Dermis microvascular lymphatic vessel endothelial cell (primary cell): Measurements from ENCODE around the gene STK38L. TPM values are rescaled to one million over a fixed set of nuclear protein-coding genes. Genes with fewer than 3 reads are reported as not detected.
A peak's percentile ranks its signal among the peaks of the same experiment; 100 is the strongest.

Source experiments
- DNase-seq, 2 donors: peaks; one replicate each; pipeline versions ENCODE4 v3.0.0 to v3.0.0-alpha.2; 2010; ENCODE audit warnings: low read depth in 2 of 2
- total RNA-seq: library from RNA; depleted of rRNA; stranded (reverse); fragments of >200 nt; gene quantifications from 2 replicates; pipeline ENCODE4 v1.2.1, GENCODE V29; 2014

Gene STK38L
- total RNA-seq, result 49.2 and 51.7 TPM in 2 replicates

- peak; percentile 89 to 92 for DNase-seq
Observed at GRCh38 chr12:27243804-27244688, at the start of gene STK38L. STK38L (plus strand) TSS chr12:27244286; CDS start chr12:27297721, 53,435 bp downstream.

DNA sequence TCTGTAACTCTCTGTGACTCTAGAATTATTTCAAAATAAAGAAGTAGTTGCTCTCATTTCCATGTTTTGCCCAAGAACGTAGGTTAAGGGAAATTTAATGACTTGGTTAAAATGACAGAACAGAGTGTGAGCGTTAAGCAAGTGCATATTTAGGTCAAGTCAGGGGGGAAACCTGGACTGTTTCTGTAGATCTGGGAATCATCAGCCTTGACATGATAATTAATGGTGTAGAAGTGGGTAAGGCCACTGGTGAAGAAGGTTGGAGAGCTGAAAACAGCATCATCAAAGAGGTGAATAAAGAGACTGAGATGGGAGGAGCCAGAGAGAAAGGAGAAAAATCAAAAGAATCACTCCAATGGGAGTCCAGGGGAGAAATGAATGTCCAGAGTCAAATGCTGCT is 49.4 kb upstream of the STK38L start:
- DNase-seq, result no peak

- no peak for DNase-seq
Observed at GRCh38 chr12:27198036-27198435, 46.0 kb upstream of the STK38L start.

DNA sequence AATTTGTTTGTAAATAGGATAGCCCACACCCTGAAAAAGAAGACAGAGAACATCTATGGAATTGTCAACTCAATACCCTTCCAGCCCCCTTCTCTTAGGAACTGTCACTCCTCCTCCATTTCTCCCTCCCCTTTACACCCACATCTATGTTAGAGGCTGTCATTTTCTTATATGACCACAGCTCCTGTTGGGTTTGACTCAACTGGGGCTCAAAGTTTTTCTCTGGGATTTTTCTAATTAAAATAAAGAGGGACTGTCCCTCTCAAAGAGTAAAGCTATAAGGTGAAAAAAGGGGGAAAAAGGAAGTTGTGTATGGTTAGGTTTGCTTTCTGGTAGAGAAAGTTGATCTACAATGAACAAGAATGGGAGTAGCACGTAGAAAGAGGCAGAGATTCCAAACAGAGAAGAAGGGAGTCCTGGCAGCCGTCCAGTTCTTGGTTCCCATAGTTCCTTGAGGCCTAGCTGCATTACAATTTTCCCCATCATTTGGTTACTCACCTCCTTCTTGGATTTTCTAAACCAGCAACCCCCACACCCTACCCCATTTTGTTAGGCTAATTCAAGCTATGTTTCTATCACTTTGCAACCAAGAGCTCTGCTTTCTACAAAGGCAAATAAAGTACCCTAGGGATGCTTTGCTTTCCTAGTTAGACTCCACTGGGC is 44.3 kb upstream of the STK38L start:
- DNase-seq, result no peak

GRCh38 chr12:27201169-27201568 is 42.9 kb upstream of the STK38L start:
- DNase-seq, result no peak

DNA sequence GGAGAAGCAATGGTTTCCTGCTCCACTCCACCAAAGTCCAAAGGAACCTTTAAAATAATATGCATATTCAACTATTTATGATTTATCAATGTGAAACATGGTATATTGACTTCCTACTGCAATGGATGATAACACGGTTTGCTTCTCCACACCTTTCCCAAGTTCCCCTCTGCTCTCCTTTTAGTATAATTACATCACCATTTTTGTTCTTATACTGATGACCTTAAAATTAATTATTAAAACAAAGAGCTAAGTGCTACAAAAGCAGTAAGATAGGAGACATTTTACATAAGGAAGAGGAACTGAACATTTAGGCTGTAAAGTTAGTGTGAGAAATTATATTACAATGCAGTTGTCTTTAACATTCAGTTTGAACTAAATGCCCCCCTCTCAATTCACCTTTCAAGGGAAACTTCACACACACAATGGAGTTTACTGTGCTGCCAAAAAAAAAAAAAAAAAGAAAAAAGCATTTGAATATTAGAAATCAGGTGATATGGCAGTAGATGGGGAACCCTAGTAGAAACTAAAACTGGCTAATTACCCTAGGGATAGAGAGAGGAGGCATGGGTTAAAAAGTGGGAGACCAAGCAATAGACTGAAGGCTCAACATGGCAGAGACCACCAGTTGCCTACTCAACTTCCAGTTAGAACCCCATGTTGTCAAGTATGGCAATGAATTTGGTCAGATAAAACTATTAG is 37.1 kb upstream of the STK38L start:
- DNase-seq, result no peak

GRCh38 chr12:27207615-27208413 is 36.3 kb upstream of the STK38L start:
- DNase-seq, result no peak

DNA sequence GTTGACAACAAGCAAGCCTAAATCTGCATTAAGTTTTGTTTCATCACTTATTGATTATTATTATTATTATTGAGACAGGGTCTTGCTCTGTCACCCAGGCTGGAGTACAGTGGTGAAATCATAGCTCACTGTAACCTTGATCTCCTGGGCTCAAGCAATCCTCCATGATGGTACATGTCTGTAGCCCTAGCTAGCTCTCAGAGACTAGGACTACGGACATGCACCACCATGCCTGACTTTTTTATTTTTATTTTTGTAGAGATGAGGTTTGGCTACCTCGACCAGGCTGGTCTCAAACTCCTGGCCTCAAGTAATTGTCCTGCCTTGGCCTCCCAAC is 35.7 kb upstream of the STK38L start:
- DNase-seq, result no peak

- DNase-seq, result no peak
Observed at GRCh38 chr12:27209257-27209910, 34.7 kb upstream of the STK38L start.

DNA sequence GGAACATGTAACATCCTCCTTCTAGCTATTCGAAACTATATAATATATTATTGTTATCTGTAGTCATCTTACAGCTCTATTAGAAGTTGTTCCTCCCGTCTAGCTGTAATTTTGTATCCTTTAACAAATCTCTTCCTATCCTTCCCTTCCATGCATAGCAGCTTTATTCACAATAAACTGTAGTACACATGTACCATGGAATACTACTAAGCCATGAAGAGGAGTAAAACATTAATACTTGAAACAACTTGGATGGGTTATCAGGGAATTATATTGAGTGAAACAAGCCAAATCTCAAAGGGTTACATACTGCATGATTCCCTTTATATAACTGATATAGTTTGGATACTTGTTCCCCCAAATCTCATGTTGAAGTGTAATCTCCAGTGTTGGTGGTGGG is 33.9 kb upstream of the STK38L start:
- DNase-seq, result no peak

GRCh38 chr12:27212861-27213260 is 31.2 kb upstream of the STK38L start:
- DNase-seq, result no peak

GRCh38 chr12:27213304-27213703 is 30.8 kb upstream of the STK38L start:
- DNase-seq, result no peak

- no peak for DNase-seq
Observed at GRCh38 chr12:27213830-27214787, 30.0 kb upstream of the STK38L start.

DNA sequence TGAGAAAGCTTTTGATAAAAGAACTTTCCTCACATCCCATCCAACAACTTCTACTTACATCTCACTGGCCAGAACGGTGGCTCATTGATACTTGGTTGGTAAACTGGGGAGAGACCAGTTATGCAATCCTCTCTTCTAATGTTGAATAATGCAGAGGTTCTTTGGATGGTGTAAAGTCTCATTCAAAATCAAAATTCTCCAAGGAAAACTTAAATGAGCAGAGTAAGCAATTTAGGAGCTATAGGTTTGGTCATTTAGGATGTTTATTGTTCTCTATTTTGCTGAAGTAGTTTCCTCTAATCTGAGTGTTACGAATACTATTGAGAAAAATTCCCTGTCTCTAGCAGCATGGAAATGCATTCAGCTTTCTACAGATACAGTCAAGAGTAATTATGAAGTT is 26.5 kb upstream of the STK38L start:
- DNase-seq, result no peak

DNA sequence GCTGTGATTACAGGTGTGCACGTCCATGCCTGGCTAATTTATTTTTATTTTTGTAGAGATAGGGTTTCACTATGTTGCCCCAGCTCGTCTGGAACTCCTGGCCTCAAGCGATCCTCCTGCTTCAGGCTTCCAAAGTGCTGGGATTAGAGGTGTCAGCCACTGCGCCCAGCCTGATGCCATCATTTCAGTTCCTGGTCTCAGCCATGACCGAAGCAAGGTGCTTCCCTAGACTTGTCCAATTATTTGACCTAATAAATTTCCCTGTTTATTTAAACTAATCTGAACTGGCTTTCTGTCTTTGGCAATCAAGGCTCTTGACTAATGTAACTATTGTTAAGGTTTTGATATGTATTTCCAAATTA is 24.4 kb upstream of the STK38L start:
- no peak for DNase-seq

DNA sequence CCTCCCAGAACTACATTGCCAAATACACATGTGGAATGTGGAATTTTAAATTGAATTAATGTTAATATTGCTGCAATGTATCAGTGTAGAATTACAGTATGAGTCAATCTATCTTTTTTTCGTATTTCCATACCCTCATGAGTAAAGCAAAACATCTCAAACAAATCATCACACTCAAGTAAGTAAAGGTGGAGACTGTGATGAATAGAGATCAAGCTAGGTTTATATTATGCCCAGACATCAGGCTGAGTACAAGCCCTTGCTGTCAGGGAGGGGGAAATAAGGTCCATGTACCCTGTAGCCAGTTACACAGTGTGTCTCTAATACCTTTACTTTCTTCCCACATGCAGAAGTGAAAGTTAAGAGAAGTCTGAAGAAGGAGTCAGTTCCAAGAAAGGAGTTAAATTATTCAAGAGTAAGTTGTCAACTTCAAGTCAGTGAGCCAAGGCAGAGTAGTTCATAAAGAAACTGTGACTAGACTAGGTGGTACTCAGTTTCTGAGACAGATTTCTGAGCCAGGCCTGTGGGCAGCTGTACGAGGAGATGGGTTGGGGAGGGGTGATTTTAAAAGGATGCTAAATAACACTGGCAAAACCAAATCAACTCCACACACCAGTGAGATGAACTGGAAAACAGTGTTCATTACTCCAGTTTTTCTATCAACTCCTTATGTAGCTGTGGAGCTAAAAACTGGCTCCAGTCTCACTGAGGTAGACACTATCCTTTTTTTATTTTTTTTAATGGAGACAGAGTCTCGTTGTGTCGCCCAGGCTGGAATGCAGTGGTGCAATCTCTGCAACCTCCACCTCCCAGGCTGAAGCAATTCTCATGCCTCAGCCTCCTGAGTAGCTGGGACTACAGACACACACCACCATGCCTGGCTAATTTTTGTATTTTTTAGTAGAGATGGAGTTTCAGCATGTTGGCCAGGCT is 23.8 kb upstream of the STK38L start:
- DNase-seq, result no peak

DNA sequence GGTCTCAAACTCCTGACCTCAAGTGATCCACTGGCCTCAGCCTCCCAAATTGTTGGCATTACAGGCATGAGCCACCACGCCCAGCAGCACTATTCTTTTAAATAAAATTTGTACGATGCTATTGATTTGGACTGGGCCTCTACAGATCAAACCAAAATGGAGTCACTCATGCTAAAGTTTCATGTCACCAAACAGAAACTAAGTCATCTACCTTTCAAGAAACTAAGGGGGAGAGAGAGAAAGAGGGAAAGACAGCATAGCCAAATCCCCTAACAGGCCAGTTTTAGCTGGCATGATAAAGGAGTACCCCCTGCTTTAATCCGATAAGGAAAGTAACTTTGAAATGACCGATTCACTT is 23.1 kb upstream of the STK38L start:
- DNase-seq, result no peak

GRCh38 chr12:27221625-27222387 is 22.3 kb upstream of the STK38L start:
- no peak for DNase-seq
